HK-2 (cell line): ENCODE results near the gene WDR93.

ENCODE experiments used
- DNase-seq: peaks from one replicate; pipeline ENCODE4 v3.0.0-alpha.2; 2018; ENCODE audit not compliant: unreplicated experiment

The WDR93 gene

GRCh38 chr15:89690276-89691218, at the start of gene WDR93, which contains the start of gene PEX11A:
TSS of gene WDR93 (plus strand) at chr15:89690811. CDS start at chr15:89701747, 10,936 bp downstream.
TSS of gene PEX11A (minus strand) at chr15:89690754. CDS start at chr15:89690632, 122 bp downstream.
- peak; percentile 79 for DNase-seq

GRCh38 chr15:89641053-89641452, 49.6 kb upstream of the WDR93 start:
- DNase-seq: no peak

GRCh38 chr15:89642106-89642505, 48.5 kb upstream of the WDR93 start:
- no peak for DNase-seq

GRCh38 chr15:89645680-89646079, 44.9 kb upstream of the WDR93 start:
- DNase-seq: no peak

GRCh38 chr15:89646416-89647141, 44.0 kb upstream of the WDR93 start:
- no peak for DNase-seq

DNA sequence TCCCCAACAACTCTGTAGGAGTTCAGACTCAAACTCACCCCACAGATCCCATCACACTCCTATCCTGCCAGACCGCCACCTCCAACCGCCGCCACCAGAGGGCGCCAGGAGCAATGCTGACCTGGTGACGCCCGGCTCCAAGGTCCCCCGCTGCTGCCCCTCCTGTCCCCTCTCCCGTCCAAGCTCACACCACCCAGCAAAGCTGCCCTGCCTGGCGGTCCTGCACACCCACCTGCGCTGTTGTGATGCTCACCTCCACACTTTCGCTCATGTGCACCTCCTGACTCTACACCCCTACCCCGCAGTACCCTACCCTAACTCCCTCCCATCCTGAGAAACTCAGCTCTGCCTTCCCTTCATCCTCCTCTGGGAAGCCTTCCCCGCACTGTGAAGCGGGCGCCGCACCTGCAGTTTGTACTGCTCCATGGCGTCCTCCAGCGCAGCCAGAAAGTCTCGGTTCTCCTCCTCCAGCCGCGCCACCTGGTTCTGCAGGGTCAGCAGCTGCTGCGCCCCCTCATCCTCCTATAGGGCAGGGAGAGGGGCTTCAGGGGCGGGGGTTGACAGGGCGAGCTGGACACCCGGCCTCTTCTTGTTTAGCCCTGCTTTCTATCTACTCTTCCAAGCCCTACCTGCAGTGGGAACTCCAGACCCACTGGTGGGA, 43.3 kb upstream of the WDR93 start:
- DNase-seq: peak; percentile 73

- no peak for DNase-seq
These were observed 42.3 kb upstream of the WDR93 start for GRCh38 chr15:89648106-89649012.

DNA sequence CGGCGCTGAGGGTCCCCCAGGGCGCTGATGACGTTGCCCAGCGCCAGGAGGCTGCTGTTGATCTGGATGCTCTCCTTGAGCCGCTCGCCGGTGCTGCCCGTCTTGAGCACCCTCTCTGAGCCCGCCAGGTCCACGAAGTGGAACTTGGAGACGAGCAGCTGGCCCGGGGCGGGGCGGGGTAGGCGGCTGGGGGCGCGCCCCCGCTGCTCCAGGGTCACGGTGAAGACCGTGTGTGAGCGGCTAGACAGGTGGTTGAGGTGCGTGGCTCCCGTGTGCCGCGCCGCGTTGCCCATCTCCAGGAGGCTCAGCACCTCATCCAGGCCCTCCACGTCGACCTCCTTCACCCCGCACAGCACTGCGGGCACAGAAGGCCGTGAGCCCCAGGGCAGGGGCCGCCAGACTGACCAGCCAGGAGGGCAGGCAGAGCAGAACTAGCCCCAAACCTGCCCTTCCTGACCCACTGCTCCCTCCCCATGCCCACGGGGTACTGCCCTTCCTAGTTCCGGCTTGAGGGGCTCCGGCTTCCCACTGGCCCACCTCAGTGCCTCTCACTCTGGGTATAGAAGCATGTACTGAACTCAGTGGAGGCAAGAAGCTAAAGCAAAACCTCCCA, 41.5 kb upstream of the WDR93 start:
- DNase-seq: no peak

- DNase-seq: no peak
These were observed 40.9 kb upstream of the WDR93 start for GRCh38 chr15:89649716-89650115.

DNA sequence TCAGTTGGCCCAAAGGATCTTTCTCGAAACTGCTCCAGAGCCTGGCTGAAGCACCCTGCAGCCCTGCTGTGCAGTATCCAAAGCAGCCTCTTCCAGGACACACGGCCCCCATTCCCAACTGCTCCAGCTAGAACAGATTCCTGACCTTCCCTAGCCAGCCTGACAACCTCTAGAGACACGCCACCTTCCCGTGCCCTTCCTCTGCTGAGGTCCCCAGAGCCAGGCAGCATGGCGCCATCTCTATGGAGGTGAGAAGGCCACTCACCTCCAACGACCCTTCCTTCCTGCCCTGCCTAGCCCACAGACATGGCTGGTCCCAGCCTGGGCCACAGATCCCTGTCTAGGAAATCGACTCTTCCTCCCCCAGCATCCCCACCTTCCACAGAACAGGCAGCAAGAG, 38.5 kb upstream of the WDR93 start:
- DNase-seq: no peak

DNA sequence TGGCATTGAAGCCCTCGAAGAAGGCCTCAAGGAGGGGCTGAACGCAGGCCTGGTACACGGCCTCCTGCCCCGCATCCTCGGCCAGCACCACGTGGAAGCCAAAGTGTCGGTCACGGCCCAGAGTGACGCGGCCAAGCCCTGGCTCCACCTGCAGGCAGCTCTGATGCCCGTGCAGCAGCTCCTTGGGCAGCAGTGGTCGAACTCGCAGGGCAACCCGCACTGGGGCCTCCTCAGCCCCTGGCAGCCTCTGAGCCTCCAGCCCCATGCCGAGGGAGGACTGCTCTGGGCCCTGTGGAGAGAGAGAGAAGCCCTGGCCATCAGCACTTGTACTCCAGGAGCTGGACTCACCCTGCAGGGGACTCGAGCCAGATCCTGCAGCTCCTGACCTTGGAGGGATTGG, 37.9 kb upstream of the WDR93 start:
- no peak for DNase-seq

DNA sequence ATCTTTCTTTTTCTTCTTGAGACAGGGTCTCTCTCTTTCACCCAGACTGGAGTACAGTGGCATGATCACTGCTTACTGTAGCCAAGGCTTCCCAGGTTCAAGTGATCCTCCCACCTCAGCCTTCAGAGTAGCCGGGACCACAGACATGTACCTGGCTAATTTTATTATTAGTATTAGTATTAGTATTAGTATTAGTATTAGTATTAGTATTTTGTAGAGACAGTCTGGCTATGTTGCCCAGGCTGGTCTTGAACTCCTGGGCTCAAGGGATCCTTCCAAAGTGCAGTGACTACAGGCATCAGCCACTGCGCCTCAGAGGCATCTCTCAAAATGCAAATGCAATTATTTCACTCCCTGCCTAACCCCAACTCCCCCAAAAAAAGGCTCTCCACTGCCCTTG, 37.0 kb upstream of the WDR93 start:
- no peak for DNase-seq

DNA sequence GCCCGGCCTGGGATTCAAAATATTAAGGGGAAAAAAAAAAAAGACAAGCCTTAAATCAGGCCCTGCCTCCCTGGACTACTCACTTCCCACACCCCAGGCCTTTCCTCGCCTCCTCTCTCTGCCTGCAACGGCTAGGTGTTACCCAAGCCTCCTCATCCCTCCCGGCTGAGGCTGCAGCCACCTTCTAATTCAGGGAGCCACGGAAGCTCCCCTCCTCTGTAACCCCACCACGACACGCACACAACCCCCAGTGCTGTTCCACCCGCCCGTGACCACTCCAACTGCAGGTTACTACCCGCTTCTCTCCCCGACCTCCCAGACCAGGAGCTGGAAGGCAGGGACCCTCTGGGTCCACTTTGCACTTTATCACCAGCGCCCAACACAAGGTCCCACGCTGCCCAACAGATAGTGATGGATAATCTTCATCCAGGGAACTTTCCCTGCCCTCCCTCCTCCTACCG, 36.3 kb upstream of the WDR93 start:
- DNase-seq: no peak

GRCh38 chr15:89654847-89655805, 35.5 kb upstream of the WDR93 start, which contains the start of gene KIF7:
TSS of gene KIF7 (minus strand) at chr15:89655467. CDS start at chr15:89652930, 2,537 bp downstream.
- DNase-seq: peak; percentile 28

GRCh38 chr15:89656116-89656815, 34.3 kb upstream of the WDR93 start:
- DNase-seq: no peak

GRCh38 chr15:89657686-89658200, 32.9 kb upstream of the WDR93 start:
- DNase-seq: no peak

DNA sequence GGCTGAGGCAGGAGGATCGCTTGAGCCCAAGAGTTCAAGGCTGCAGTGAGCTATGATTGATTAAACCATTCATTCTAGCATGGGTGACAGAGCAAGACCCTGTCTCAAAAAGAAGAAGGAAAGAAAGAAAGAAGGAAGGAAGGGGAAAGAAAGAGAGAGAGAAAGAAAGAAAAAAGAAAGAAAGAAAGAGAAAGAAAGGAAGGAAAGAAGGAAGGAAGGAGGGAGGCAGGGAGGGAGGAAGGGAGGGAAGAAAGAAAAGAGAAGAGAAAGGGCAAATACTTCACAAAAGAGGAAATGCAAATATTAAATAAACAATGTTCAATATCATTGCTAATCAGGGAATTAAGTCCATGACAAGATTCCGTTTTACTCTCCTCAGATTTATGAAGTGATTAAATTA, 31.3 kb upstream of the WDR93 start:
- no peak for DNase-seq

DNA sequence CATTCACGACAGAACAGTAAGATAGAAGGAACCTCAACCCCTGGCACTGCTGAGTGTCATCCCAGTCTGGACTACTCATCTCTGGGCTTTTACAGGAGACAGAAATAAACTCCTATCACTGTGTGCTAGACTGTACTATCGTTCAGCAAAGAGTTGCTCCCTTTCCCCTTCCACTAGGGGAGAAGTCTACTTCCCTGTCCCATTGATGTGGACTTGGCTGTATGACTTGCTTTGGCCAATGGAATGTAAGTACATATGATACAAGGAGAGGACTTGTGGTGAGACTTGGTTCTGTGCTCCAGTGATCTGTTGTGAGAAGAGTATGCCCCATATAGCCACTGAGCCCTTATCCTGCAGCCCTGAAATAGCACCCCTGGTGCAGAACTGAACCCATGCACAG, 30.1 kb upstream of the WDR93 start:
- DNase-seq: no peak
